DMS 273 (cell line): Measurements from ENCODE around the gene RAD51B.

Source experiments
- DNase-seq: peaks from one replicate; lab custom pipeline; 2025; ENCODE audit not compliant: unreplicated experiment; lab: John Stamatoyannopoulos, UW

The RAD51B gene

DNA sequence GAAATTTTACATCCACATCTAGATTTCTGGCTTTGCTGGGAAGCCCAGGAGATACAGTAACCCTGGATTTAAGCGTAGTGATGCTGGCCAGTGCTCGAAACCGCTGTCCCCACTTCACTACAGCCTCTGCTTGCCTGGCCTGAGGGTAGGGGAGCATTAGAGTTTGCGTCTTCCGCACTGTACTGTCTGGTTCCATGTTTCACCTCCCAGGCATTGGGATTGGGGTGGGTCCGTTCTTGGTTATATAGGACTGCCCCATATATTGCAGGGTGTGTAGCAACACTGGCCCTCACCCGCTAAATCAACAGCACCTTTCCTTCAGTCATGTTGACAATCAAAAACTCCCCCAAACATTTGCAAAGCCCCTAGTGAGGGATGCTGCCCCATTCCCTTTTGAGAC is 732.5 kb downstream of the RAD51B start:
- no peak for DNase-seq

DNA sequence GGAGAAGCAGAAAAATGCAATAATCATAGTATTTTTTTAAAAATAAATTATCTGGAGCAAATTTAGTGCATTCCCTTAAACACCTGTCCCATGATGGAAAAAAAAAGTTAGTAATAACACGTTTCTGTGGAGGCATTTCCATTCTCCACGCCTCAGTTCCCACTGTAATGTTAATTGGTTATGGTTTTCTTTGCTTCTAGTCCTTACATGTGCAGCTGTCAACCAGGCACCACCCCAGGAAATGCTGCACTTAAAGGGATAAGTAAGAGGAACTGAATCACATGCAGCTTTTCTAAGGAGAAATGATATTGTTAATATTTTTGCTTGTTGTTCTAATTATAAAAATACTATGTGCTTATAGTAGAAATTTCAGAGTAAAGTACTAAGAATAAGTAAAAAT is 733.0 kb downstream of the RAD51B start:
- no peak for DNase-seq

DNA sequence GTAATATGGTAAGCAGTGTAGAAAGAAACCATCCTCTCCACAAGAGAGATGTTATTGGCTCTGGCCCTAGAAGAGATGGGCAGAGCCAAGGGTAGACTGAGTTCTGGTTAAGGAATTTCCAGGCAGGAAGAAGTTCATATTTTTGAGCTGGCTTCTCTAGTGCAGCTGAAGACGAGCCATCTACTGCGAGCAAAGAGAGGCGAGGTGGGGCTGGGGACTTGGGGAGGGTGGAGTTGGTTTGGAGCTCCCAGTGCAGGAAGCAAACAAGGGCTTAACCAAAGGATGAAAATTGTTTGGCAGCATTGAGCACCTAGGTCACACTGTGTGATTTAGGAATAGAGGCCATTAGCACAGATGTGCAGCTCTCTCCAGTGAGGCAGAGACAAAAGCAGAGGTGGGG is 733.7 kb downstream of the RAD51B start:
- DNase-seq = no peak

DNA sequence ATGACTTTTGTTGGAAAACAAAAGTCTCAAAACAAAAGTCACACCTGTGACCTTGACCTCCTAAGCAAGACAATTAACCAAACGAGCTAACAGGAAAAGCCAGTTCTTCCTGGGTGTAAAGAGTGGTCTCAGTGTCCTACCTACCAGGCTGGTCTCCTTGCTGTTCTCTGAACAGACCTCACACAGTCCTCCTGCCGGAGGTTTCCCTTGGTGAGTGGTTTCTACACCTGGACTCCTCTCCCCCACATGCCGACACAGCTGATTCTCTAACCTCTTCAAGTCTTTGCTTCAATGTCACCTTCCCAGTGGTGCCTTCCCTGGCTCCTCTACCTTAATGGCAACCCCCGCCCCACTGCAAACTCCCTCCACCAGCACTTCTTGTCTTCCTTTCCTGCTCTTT is 734.7 kb downstream of the RAD51B start:
- DNase-seq = no peak

DNA sequence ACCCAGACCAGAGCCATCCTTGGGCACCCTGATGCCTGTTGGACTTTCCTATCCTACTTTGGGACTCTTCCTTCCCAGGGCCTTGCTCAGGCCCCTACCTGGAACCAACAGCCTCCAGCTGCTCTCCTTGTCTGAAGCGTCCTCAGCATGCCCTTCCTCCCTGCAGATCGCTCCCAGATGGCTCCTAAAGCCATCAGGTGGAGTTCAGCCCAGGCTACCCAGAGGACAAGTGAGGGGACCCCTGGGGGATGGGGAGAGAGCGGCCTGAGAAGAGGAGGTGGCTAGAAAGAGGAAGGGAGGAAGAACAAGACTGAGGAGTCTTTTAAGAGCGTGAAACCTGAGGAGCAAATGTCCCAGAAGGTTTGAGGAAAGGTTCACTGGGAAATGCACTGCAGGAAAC is 736.7 kb downstream of the RAD51B start:
- no peak for DNase-seq

DNA sequence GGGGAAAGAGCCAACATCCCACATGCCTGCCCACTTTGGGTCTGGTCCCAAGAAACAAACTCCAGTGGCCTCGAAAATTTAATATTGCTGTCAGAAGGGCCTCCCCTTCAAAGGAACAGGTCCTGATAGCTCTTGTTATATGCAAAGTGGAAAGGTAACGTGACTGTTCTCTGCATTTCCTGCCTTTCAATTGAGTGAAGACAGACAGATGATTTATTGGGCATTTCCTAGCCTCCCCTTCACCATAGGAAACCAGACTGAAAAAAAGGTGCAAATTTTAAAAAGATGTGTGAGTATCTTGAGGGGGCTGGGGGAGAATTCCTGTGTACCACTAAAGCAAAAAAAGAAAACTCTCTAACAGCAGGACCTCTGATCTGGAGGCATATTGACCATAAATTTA is 738.1 kb downstream of the RAD51B start:
- no peak for DNase-seq

DNA sequence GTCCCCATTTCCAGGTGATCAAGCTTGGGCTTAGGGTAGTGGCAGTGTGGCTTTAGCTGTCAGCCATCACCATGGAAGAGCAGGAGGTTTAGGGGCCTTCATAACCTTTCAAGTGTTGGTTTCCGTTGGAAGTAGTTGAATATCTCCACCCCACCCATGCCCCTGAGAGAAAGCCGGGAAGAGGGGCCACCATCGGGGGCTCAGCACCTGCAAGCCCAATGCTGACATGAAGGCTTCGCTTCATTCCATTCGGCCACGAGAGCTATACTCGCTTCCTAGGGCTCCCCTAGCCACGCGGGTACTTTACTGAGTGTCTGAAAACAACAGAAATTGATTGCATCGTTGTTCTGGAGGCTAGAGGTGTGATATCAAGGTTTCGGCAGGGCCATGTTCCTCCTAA is 738.5 kb downstream of the RAD51B start:
- DNase-seq = no peak

DNA sequence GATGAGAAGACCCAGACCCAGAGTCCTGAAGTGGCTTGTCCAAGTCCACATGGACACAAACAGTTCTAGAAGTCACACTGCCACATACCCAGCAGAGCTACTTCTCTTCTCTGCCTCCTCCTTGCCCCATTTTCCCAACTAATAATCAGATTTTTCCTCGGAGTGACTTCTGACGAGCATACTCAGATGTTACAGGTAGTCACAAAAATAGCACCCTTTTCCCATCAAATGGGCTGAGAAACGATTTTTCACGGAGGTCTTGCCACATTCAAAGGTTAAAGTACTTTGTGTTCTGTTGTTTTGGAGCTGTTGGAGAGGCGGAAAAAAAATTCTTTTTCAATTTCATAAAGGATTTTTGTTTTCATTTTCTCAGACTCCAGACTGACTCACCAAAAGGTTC is 740.4 kb downstream of the RAD51B start:
- no peak for DNase-seq

DNA sequence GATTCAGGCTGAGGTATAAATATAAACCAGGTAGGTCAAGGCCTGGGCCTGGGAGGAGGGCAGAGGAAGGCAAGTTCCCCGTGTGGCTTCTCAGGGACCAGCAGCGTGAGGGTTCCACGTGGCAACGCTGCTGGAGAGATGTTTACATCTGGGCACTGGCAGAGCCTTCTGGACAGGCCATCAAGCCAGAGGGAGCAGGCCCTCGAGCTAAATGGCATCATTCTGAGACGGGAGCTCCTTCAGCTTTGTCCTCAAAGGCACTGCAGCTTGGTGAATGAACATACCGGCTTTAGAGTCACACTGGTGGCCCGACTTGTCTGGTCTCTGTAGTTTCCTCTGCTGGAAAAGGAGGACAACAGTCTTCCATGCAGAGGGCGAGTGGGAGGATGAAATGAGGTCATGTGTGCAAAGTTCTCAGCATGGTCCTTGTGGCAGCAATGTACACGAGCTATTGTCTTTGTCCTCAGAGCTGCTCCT is 742.0 kb downstream of the RAD51B start:
- DNase-seq = no peak

DNA sequence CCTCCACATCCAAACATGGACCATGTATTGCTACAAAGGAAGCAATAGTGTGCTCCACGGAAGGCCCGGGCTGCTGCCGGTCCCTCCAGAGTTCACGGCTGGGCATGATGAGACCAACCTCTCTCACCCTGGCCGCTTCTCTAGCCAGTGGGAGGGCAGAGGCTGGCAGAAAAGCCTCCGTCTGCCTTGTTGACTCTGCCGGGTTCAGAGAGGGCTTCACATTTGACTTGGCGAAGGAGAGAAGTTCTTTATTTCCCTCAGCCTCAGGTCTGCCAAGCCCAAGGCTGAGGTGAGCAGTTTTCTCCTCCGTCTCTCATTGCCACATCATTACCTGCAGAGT is 743.3 kb downstream of the RAD51B start:
- no peak for DNase-seq

DNA sequence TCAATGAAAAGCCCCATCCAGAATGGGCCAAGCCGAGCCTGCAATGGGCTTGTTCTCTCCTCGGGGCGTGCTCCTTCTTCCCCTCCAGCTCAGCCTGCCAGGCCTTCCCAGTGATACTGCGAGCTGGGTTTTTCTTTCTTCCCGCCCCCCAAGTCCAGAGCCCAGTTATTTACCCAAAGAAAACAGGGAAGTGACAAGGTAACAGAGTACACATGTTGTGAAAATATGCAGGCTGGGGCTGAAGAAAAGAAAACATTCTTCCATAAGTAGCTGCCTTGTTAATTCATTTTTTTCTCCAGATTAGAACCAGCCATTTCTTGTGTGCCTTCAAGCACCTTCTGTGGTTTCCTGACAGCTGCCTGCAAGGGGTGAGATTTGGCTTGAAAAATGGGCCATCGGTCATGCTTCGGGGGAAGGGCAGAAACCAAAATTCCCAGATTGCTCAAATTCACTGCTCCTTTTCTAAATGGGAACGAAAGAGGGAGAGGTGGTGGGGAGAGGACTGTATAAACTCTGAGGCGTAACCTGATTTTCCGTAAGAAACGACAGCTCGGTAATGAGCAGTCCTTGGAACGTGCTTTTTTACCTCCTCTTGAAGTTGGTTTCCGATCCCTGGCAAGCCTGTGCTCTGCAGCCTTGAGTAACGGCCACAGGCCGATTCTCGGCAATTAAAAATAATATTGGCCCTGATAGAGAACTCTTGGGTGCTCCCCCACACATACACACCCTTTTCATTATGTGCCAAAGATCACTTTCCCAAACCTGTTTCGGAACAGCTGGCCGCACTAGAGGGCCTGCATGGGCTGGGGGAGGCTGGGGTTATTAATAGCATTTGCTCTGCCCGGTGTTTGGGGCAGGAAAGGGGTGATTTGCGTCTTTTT is 743.9 kb downstream of the RAD51B start:
- DNase-seq = no peak

DNA sequence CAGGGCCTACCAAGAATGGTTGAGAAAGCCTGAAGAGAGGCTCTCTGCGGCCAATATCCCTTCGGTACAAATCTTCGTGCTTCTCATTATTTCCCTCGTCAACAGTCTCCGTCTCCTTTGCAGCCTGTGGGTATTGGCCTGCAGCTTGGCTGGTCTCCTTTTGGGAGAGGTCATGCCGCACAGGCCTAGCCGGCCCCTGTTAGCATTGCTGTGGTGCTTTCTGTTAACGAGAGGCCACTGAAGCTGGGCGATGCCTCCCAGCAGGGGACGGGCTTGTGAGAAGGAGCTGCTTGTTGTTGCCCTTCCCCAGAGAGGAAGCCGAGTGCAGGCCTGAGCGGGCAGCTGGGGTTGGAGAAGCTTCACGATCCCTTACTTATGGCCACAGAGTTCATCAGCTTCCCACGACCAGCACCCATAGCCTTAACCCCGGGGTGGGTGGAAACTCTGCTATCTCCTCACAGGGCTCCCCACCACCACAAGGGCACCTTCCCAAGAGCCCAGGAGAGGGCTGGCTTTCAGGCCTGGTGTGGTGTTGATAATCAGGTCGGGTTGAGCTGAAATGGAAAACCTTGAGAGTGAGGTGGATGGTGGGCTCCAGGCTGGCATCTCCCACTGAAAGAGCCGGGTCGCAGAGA is 744.7 kb downstream of the RAD51B start:
- DNase-seq = no peak

DNA sequence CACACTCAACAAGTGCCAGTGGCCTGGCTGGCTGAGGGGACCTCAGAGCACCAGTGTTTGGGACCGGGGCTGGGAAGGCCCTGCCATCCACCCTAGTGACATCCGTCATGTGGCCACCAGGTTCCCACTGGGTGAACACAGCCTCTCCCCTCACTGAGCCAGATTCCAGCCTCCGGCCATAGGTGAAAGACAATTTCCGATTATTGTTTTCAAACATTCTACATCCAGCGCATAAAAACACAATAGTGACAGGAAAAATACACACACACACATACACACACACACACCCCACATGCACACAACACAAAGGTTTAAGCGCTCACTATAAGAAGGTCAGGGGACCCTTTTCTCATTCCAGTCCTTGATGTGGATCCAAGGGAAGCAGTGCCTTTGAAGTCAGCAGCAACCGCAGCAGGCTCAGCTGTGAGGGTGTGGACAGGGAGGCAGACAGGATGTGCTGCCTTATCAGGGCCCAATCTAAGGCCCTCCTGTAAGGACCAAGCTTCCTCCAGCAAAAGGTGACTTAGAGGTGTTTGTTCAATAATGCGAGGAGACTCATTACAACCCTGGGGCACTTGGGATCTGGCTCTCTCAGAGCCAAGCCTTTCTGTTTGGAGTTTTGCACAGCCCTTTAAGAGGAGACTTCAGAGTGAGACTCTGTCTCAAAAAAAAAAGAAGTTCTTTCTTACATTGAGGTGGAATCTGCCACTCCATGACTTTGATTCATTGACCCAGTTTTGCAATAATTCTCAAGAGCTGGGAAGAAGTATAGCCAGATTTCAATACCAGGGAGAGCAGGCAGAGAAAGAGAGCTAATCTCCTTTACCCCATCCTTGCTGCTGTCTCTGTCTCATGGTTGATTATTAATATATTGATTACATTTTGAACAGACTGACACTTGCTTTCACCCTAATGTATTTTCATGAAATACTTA is 745.5 kb downstream of the RAD51B start:
- no peak for DNase-seq

DNA sequence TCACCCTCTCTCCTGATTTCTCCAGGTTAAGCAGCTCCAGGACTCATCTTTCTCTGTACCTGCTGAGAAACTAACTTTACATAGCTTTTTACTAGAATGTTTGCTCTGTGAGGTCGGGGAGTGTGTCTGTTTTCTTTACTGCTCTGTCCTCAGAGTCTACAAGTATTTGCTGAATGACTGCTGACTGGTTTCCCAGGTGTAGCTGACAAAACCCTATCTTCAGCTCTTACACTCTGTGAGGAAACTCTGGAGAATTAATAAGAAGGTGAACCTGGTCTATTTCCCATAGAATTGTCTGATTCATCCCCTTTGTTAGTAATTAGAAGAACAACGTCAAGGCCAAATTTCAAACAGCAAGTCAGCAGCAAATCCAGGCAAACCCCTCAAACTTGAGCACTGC is 746.5 kb downstream of the RAD51B start:
- no peak for DNase-seq

DNA sequence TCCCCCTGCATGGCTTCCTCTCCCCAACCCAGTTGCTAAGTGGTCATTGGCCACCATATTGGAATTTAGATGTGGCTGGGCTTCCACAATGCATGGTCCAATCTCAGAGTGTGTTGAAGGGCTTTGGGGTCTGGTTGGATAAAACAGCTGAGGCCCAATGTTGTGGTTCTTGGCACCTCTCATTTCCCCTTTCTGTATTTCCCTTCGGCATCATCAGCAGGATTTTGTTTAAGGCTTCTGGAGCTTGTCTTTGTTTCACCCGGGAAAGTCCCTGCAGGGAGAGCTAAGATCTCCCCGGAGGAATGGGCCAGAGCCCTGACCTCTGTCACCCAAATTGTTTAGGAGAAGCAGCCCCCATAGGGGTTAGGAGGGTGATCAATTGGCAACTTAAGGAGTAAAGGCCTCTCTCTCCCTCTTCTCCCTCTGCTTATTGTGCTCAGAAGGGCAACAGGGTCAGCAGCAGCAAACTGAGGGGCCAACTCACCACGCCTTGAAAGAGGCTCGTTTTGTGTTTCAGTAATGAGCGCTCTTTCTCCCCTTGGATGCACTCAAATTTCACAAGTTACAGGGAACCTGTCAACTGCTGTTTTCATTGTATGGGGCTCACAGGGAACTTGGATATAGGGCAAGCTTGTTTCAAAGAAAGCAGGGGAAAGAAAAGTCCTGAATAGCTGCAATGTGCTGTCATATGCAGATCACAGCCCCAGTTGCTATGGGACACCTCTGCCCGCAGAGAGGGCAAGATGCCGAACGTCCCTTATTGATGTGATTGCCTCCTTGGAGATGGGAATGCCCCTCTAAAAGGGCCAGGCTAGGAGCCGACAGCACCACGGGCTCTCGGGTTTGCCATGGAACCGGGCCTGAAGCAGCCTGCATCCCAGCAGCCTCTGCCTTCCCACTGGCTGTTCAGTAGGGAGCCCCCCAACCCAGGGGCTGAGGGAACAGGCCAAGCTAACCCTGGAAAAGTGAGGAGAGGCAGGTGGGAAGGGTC is 749.6 kb downstream of the RAD51B start:
- DNase-seq = no peak

DNA sequence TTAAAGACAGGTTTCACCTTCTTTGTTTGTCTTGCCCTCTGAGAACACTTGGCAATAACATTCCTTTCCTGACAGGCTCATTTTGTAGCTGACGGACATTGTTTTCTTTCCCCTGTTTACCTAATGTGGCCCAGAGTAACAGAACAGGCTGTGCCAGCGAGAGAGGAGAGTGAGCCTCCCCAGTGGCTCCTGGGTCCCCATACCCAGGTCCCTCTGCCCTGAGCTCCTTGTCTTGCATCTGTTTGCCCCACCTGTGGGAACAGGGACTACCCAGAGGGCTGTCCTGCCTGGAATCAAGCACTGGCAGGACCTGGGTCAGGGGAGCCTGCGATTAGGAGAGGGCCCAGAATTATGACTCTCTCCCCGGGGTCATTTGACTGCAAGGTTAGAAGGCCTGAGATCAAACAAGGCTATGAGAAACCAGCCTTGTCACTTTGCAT is 750.4 kb downstream of the RAD51B start:
- no peak for DNase-seq

DNA sequence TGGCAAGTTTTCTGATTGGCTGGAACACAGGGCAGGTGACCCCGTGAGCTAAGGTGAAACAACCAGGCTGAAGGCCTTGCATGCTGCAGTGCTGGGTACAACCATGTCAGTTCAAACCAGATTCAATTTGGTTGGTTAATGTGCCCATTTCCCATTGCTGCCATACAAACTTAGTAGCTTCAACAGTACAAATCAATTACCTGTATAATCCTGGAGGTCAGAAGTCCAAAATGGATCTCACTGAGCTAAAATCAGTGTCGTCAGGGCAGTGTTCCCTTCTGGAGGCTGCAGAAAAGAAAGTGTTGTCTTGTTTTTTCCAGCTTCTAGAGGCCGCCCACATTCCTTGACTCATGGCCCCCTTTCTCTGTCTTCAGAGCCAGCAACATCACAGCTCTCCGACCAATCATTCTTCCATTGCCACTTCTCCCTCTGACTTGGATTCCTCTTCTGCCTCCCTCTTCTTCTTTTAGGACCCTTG is 751.6 kb downstream of the RAD51B start:
- no peak for DNase-seq

DNA sequence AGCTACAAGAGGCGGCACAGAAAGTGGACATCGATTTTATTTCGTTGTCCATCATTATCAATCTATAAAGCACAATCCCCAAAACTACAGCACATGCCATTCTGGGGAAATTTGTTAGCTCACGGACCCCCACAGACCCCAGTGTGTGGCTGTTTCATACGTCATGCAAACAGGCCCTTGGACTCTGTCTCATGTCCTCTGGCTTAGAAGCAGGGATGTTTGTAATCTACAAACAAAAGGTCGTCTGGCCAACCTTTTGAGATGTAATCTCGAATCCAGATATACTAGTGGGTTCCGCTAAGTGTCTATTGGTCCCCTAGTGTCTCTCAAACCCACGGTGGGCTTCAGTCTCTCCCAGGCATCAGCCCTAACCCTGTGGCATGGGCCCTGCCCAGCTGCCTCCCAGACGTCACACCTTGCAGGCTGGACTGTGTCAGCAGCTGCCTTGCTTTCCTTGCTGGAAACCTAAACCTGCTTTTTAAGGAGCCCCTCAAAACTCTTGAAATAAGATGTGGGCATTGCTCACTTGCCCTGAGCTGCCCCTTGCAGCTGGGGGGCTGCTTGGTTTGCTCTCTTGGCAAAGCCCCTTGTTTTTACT is 752.4 kb downstream of the RAD51B start:
- DNase-seq = no peak

DNA sequence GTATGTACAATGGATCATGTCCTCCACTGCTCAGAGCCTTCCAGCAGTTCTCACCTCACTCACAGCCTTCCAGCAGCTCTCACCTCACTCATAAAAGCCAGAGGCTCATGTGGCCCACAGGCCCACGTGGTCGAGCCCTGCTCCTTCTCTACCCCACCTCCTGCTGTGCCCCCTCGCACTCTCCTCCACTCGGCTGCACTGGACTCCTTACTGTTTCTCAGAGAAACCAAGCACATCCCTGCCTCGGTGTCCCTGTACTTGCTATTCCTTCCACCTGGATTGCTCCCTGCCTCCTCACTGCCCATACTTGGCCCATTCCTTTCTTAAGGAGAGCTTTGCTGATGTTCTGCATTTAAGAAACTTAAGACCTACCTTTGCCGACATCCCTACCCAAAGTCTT is 753.5 kb downstream of the RAD51B start:
- DNase-seq = no peak

DNA sequence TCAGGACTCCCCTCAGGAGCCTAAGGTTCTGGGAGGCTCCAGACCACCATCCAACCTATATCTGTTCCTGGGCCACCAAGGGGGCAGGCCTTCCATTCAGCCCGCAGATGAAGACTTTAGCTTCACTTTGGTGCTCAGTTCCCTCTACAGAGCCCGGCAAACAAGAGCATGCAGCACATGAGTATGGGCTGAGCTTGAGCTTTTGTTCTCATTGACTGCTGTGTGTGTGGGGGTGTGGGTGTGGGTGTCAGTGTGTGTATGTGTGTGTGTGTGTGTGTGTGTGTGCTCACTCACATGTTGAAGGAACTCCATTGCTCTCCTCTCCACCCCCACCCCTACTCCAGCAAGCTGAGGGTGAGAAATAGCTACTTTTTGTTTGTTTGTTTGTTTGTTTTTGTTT is 754.1 kb downstream of the RAD51B start:
- no peak for DNase-seq
